HG03469 (cell line): ENCODE results near the gene SLC5A4.
"Not testable (repeated sequence)": the region's sequence is repeated elsewhere in the genome, so short reads cannot be mapped to it uniquely, and the experiment has no call there.

Experiments
- ATAC-seq: cut with Tn5 transposase; IDR thresholded peaks from one replicate; pipeline ENCODE4 v1.9.1; 2021; ENCODE audit warnings: mild to moderate bottlenecking, moderate library complexity, moderate number of reproducible peaks; ENCODE audit not compliant: unreplicated experiment

The SLC5A4 gene

GRCh38 chr22:32202161-32202538 is 53.0 kb downstream of the SLC5A4 start:
- ATAC-seq, result no peak

DNA sequence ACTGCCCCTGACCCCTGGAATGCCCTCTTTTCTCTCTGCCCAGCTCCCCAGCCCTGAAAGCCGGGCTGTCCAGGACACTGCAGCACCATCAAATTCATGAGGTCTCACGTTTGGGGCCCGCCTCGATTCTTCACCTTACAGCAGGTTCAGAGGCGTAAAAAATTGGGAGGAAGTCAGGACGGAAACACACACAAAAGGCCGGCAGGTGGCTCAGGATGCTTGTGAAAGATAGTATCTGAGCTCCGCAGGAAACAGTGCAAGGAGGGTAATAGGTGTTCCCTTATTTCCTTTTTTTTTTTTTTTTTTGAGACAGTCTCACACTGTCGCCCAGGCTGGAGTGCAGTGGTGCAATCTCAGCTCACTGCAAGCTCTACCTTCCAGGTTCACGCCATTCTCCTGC is 54.4 kb downstream of the SLC5A4 start:
- ATAC-seq, result no peak

- no peak for ATAC-seq
These were observed 55.2 kb downstream of the SLC5A4 start for GRCh38 chr22:32199961-32200360.

DNA sequence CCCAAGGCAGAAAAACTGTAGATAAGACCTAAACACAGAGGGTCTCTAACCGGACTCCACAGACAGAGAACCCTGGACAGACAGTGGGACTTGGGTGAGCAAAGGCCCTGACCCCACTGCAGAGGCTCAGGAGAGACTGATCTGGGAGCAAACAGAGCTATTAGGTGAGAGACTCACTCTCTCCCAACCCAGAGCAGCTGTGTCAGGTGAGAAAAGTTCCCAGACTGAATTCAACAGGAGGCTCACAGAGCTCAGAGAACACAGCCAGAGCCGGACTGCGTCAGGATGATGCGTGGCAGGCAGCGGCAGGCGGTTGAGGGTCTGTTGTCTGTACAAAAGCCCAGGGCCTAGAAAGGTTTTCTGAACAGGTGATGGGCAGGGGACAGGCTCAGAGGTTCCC is 55.8 kb downstream of the SLC5A4 start:
- ATAC-seq, result no peak

DNA sequence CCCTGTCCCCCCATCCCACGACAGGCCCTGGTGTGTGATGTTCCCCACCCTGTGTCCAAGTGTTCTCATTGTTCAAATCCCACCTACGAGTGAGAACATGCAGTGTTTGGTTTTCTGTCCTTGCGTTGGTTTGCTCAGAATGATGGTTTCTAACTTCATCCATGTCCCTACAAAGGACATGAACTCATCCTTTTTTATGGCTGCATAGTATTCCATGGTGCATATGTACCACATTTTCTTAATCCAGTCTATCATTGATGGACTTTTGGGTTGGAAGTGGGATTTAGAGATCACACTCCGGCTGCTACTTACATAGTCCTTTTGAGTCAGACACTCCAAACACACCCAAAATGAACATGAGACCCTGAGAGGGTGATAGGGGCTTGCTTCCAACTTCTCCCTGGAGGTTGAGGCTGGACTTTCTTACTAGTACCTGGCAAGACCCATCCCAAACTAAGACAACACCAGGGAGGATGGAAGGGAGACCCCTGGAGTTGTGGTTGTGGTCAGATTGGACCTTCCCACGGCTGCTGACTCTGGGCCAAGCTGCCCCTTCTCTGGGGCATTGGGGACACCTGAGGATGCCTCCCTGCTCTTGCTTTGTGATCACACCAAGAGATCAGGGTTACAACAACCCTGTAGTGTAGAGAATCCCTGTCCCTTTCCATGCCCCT is 57.5 kb downstream of the SLC5A4 start:
- not testable (repeated sequence) for ATAC-seq

GRCh38 chr22:32195900-32196299 is 59.2 kb downstream of the SLC5A4 start:
- not testable (repeated sequence) for ATAC-seq

DNA sequence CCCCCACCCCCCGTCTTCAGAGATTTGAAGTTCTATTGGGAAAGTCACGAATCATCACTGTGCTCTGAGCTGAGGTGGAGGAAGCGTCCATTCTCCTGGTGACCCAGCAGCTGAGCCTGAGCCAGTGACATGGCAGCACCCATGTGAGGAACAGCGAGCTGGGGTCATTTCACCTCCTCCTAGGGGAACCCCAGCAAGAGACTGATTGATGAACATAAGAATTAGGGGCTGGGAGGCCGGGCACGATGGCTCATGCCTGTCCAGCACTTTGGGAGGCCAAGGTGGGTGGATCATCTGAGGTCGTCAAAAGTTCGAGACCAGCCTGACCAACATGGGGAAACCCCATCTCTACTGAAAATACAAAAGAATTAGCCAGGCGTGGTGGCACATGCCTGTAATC is 61.8 kb downstream of the SLC5A4 start:
- not testable (repeated sequence) for ATAC-seq

DNA sequence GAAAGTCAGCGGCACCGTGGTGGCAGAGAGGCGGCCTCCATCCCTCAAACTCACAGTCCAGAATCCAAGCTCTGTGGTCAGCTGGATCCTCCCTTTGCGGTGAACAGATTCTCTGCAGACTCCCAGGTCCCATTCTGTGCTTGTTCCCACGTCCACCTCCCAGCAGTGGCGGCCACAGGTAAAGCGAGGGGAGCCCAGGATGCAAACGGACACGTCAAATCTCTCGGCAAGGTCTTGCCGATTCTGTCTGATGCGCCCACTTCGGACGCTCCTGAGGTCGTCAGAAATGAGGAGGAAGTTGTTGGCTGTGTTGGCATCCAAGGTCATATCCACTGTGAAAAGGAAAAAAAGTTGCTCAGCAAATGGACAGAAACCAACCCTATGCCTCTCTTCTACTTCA is 64.1 kb downstream of the SLC5A4 start:
- not testable (repeated sequence) for ATAC-seq

DNA sequence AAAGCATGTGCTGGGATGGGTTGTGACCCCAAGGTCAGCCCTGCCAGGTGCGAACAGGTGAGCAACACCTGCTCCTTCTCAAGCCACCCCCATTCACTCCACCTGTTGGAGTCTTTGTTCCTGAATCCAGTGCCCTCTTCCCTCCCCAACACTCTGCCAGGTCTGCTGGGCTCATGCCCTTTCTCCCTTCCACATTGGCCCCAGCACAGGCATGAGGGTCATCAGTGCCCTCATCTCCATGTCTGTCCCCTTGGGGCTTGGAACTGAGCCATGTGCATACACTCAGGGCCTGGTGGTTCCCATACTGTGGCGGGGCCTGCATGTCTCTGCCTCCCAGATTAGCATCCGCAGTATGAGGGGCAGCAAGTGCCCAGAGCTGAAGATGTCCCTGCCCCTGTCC is 69.3 kb downstream of the SLC5A4 start:
- ATAC-seq, result no peak

- no peak for ATAC-seq
These were observed 71.5 kb downstream of the SLC5A4 start for GRCh38 chr22:32183625-32184024.

- ATAC-seq, result no peak
These were observed 74.1 kb downstream of the SLC5A4 start for GRCh38 chr22:32181043-32181442.

DNA sequence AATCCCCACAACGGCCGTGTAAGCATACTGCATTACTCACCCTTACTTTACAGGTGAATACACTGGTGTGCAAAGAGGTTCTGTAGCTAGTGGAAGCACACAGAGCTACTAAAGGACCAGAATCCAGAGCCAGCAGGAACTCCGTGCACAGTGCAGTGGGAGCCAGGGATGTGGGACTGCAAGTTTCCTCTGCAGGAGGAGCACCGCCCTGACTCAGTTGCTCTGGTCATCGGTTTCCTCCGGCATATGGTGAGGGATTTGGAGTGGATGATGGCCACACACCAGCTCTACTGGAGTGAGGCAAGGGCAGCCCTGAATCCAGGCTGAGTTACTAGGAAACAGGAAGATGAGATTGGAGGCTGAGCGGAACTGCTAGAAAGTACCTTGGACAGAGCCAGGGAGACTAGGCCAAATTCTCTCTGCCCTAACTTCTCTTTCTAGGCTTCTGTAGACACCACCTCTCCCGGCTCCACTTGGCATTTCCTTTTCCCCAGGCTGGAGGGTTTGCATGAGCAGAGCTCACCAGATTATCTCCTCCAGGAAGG is 77.9 kb downstream of the SLC5A4 start:
- no peak for ATAC-seq

DNA sequence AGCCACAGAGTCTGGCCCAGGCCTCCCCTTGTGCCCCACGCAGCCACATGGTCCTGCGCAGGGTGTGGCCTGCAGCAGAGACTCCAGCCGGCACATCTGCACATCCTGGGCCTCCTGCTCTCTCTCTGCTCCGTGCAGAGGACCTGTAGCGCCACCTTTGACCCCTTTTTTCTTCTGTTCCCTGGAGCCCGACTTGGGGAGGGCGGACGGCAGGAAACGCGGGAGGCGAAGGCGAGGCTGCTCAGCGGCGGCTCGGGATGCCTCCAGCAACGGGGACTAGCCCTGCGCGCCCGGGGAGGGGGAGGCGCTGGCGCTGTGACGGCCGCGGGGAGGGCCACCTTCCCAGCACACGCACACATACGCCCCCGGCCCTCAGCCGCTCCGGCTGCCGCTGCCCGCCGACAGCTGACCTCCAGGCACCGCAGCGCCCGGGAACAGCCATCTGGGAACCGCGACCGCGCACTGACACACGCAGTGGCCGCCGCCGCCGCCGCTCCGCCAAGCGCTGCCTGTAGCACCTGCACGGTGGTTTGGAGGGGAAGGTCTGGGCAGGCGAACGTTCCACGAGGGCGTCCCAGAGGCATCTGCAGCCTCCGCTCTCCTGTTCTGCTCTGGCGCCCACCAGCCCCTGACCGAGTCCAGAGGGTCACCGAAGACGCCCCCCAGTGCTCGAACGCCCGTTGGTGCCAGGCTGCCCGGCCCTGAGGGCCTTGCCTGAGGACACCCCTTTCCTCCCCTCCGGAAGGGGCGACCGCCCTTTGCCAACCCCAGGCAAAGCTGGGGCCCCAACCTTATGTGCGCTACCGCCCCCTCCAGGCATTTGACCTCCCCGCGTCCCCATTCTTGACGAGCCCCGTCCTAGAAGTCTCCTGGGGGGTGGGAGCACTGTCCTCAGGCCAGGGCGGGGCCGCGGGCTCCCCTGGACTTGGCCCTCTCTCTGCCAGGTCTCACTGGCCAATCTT is 79.2 kb downstream of the SLC5A4 start:
- no peak for ATAC-seq

GRCh38 chr22:32175115-32175514 is 80.0 kb downstream of the SLC5A4 start:
- no peak for ATAC-seq
